ENCODE results near the gene WDR37.

The WDR37 gene

DNA sequence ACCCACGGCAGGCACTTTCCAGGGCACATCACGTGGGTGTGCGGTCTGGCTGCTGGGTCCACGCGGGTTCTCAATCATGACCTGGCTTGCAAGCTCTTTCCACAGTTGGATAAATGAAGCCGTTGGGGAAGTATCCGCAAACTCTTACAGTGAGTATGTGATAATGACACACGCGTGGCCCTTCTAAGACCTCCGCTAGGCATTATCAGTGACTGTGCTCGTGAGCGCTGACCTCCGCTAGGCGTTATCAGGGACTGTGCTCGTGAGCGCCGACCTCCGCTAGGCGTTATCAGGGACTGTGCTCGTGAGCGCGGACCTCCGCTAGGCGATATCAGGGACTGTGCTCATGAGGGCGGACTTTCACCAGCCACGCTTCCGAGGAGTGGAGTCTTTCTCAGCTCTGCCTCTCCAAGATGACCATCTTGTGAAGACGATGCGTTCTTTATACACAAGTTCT lies 107.0 kb downstream of the WDR37 start:
- no peak for DNase-seq (ENCODE audit: low read depth in 1 of 2, low spot score in 1 of 2)

- DNase-seq (ENCODE audit: low read depth in 1 of 2, low spot score in 1 of 2), result no peak
Observed at GRCh38 chr10:1163831-1164230, 107.6 kb downstream of the WDR37 start.

DNA sequence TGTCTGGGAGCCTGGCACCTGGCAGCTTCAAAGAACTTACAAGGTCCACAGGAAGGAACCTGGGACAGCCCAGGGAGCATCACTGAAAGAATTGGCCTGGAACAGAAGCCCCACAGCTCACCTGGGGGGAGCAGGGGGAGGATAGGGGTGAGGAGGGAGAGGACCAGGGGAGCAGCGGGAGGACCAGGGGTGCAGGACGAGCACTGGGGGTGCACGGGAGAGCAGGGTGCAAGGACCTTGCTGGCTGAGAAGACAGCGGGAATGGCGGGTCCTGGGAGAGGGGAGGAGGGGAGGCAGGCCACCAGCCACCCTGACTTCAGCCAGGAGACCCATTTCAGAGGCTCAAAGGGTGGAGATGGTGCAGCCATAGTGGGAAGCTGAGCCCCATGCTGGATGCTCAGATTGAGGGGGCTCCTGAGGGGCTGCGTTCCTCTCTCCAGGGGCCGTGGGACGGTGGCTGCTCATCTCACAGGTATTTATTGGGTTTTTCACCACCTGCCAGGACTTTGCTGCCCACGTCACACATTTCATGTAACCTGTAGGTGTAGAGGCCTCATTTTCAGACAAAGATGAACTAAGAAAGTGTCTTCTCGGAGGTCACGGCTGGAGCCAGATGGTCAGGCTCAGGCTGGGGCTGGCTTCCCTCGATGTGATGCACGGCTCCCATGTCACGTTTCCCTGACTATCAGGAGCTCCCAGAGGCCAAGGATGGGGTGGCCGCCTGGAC lies 110.1 kb downstream of the WDR37 start:
- DNase-seq (ENCODE audit: low read depth in 1 of 2, low spot score in 1 of 2), result no peak

- DNase-seq (ENCODE audit: low read depth in 1 of 2, low spot score in 1 of 2), result no peak
Observed at GRCh38 chr10:1166828-1167275, 110.7 kb downstream of the WDR37 start.

- no peak for DNase-seq (ENCODE audit: low read depth in 1 of 2, low spot score in 1 of 2)
Observed at GRCh38 chr10:1168763-1169162, 112.6 kb downstream of the WDR37 start.

- DNase-seq (ENCODE audit: low read depth in 1 of 2, low spot score in 1 of 2), result no peak
Observed at GRCh38 chr10:1169186-1169885, 113.2 kb downstream of the WDR37 start.

DNA sequence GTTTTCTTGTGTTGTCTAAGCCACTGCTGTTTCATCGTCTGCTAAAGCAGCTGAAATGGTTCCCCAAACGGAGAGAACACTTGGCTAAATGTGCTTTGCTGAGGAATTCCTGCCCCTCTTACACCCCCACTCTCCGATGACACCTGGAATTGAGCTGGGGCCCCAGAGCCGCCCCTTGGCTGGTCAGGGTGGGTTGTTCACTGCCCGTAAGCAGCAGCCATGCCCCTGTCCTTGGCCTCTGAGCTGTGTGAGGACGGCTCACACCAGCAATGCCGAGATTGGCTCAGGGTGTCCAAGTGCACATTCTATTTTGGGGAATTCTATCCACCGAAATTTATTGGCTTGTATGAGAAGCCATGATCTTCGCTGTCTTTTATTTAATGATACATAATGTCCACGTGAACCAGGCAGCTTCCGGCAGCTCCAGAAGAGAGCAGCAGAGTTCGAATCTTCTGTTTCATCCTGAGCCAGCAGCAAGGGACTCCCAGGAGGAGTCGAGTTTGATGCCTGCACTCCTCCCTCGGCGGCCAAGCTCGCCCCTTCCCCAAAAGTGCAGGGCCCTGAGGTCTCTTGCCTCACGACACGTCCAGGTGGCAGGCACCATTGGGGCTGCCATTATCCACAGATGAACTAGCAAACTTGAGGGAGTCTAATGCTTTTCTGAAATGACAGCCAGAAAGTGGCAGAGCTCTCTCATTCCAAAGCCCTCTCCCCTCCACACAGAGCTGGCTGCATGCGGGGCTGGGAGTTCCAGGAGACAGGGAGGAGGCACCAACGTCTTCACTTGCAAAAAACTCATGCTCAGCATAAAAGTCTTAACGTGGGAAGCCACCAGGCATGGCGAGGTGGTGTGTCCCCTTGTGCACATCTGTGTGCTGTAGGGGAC lies 114.0 kb downstream of the WDR37 start:
- no peak for DNase-seq (ENCODE audit: low read depth in 1 of 2, low spot score in 1 of 2)

DNA sequence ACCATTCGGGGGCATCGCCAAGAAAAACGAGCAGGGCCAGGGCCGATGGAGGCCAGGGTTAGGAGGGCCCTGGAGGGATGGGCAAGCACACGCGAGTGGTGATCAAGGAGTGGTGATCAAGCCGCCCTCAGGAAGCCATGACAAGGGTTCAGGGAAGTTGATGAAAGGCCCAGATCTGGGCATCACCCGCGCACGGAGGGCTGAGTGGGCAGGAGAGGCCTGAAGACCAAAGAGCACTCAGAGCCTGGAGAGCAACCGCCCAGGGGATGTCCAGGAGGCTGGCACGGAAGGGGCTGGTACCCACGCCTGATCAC lies 114.6 kb downstream of the WDR37 start:
- no peak for DNase-seq (ENCODE audit: low read depth in 1 of 2, low spot score in 1 of 2)

DNA sequence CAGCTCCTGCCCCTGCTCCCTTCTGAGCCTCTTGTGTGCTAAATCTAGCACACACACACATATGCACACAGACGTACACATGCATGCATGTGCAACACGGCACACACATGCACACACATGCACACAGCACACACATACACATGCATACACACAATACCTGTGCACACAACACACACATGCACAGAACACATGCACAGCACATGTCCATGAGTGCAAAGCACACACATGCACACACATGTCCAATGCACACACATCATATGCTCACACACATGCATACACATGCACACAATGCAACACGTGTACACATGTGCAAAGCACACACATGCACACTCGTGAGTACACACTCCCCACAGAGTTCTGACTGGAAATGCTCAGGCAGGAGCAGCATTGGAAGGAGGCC lies 115.0 kb downstream of the WDR37 start:
- no peak for DNase-seq (ENCODE audit: low read depth in 1 of 2, low spot score in 1 of 2)

DNA sequence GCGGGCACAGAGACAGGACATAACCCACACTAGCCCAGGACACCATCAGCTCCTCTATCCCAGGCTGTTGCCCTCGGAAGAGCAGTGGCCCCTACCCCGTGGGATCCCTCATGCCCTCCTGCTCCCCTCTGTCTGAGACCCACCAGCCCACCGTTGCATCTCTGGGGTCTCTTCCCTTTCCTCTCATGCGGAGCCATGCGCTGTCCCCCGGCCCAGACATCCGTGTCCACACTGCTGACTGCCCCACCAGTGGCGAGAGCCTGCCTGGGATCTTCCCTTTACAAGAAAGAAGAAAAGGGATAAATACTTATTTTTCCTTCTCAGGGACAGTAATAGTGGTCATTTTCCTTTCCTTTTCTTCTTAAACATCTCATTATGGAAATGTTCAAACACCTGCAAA lies 115.4 kb downstream of the WDR37 start:
- DNase-seq (ENCODE audit: low read depth in 1 of 2, low spot score in 1 of 2), result no peak

- no peak for DNase-seq (ENCODE audit: low read depth in 1 of 2, low spot score in 1 of 2)
Observed at GRCh38 chr10:1172256-1172984, 116.2 kb downstream of the WDR37 start.

DNA sequence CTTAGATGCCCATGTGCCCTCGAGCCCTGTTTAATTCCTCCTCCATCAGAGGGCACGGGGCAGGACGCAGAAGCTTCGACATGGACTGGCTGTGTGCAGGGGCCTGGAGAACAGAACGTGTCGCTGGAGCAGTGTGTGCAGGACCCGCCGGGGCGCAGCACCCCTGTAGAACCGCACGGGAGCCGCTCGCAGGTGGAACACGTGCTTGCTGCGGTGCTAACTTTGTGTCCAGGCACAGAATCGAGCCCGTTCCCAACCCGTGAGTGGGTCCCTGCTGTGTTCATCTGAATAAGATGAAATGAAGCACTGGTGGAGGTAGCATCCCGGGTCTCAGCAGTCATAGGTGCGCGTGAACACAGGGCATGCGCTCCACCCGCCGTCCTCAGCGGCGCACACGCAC lies 116.9 kb downstream of the WDR37 start:
- DNase-seq (ENCODE audit: low read depth in 1 of 2, low spot score in 1 of 2), result no peak

- no peak for DNase-seq (ENCODE audit: low read depth in 1 of 2, low spot score in 1 of 2)
Observed at GRCh38 chr10:1174022-1174421, 117.8 kb downstream of the WDR37 start.

- no peak for DNase-seq (ENCODE audit: low read depth in 1 of 2, low spot score in 1 of 2)
Observed at GRCh38 chr10:1175956-1176565, 119.9 kb downstream of the WDR37 start.

GRCh38 chr10:1177936-1178335 lies 121.8 kb downstream of the WDR37 start:
- DNase-seq (ENCODE audit: low read depth in 1 of 2, low spot score in 1 of 2), result no peak

- DNase-seq (ENCODE audit: low read depth in 1 of 2, low spot score in 1 of 2), result no peak
Observed at GRCh38 chr10:1178506-1178905, 122.3 kb downstream of the WDR37 start.

GRCh38 chr10:1179346-1180070 lies 123.3 kb downstream of the WDR37 start:
- DNase-seq (ENCODE audit: low read depth in 1 of 2, low spot score in 1 of 2), result no peak

- DNase-seq (ENCODE audit: low read depth in 1 of 2, low spot score in 1 of 2), result no peak
Observed at GRCh38 chr10:1180071-1180730, 124.0 kb downstream of the WDR37 start.

DNA sequence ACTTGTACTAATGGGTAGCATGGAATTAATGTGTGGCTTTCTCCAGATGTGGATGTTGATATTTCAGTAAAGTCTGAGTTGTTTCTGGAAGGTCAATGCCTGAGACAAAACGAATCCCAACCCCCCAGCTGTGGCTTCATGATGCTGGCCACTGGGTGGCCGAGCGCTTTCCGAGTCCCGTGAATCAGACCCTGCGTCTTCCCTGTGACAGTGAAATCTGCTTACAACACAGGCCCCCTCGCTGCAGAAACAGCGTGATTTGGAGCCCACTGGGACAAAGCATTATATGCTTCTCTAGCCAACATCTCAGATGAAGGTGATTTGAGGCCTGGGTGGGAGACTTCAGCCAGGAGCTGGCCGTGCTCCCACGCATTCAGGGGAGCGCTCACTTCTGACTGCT lies 124.7 kb downstream of the WDR37 start:
- DNase-seq (ENCODE audit: low read depth in 1 of 2, low spot score in 1 of 2), result no peak

Measured in activated CD4-positive, alpha-beta T cell treated with anti-CD3 and anti-CD28 coated beads, Interleukin-2, amount 50 U/mL, for 24 hours (primary cell).